Mesothelial cell of epicardium (in vitro differentiated cells): ENCODE results near the gene DSCAM. TPM values are rescaled to one million over a fixed set of nuclear protein-coding genes. Genes with fewer than 3 reads are reported as not detected.

Experiments
- DNase-seq, 2 experiments: peaks; one replicate each; pipeline ENCODE4 v3.0.0; 2021; ENCODE audit warnings: low spot score in 2 of 2; ENCODE audit not compliant: unreplicated experiment in 2 of 2
- H3K27ac Mint-ChIP-seq: 2 replicates; pipeline ENCODE4 v1.8.0; 2021; ENCODE audit warnings: mixed read lengths
- H3K27me3 Mint-ChIP-seq: 2 replicates; pipeline ENCODE4 v1.8.0; 2021; ENCODE audit warnings: low read depth, mixed read lengths
- H3K36me3 Mint-ChIP-seq: 2 replicates; pipeline ENCODE4 v1.8.0; 2021; ENCODE audit warnings: mixed read lengths
- H3K4me1 Mint-ChIP-seq: 2 replicates; pipeline ENCODE4 v1.8.0; 2021; ENCODE audit warnings: mixed read lengths
- H3K4me3 Mint-ChIP-seq: 2 replicates; pipeline ENCODE4 v1.8.0; 2021; ENCODE audit warnings: mild to moderate bottlenecking, moderate library complexity, mixed read lengths
- H3K9me3 Mint-ChIP-seq: 2 replicates; pipeline ENCODE4 v1.8.0; 2021; ENCODE audit warnings: mixed read lengths
- CTCF ChIP-seq: fragments of 200-600 bp; sonication (generic); IDR thresholded peaks from one replicate; pipeline ENCODE4 v1.5.0; 2021; ENCODE audit warnings: antibody characterized with exemption; ENCODE audit not compliant: unreplicated experiment
- total RNA-seq: library from RNA; stranded (reverse); gene quantifications from 3 replicates; pipeline ENCODE4 v1.2.1, GENCODE V29; 2021

DSCAM gene
- total RNA-seq, 1 donor from 2014 or later: not detected

GRCh38 chr21:40534886-40535285 lies 312.1 kb downstream of the DSCAM start:
- no peak for TF ChIP-seq CTCF
- Mint-ChIP-seq H3K36me3 (no peaks in the 10 kb centered on the region), H3K4me1 (no peaks in the 10 kb centered on the region), H3K27ac (no peak overlapping the region), H3K27me3 (peaks cover 3% of the 10 kb centered on the region), H3K9me3 (peaks cover 4% of the 10 kb centered on the region), H3K4me3 (no peak overlapping the region)
- no peak for DNase-seq

- no peak for DNase-seq
- TF ChIP-seq CTCF: no peak
- Mint-ChIP-seq H3K4me1 (no peaks in the 10 kb centered on the region), H3K9me3 (peaks cover 15% of the 10 kb centered on the region), H3K27me3 (peaks cover 3% of the 10 kb centered on the region), H3K36me3 (no peaks in the 10 kb centered on the region), H3K4me3 (no peak overlapping the region), H3K27ac (no peak overlapping the region)
These were observed 315.4 kb downstream of the DSCAM start for GRCh38 chr21:40531431-40532110.

- Mint-ChIP-seq H3K4me1 (no peaks in the 10 kb centered on the region), H3K9me3 (peaks cover 15% of the 10 kb centered on the region), H3K4me3 (no peak overlapping the region), H3K27me3 (peaks cover 3% of the 10 kb centered on the region), H3K36me3 (no peaks in the 10 kb centered on the region), H3K27ac (no peak overlapping the region)
- no peak for TF ChIP-seq CTCF
- no peak for DNase-seq
These were observed 315.9 kb downstream of the DSCAM start for GRCh38 chr21:40531016-40531415.

- Mint-ChIP-seq H3K4me1 (peaks cover 3% of the 10 kb centered on the region), H3K4me3 (no peak overlapping the region), H3K9me3 (no peaks in the 10 kb centered on the region), H3K27me3 (no peaks in the 10 kb centered on the region), H3K27ac (no peak overlapping the region), H3K36me3 (no peaks in the 10 kb centered on the region)
- no peak for DNase-seq
- no peak for TF ChIP-seq CTCF
These were observed 329.3 kb downstream of the DSCAM start for GRCh38 chr21:40517646-40518045.

- peaks cover 3% of the 10 kb centered on the region for H3K4me1 Mint-ChIP-seq
- no peak overlapping the region for H3K27ac Mint-ChIP-seq
- no peak overlapping the region for H3K4me3 Mint-ChIP-seq
These were observed 330.6 kb downstream of the DSCAM start for GRCh38 chr21:40516335-40516734.

More at GRCh38 chr21:40516335-40516734, 330.6 kb downstream of the DSCAM start:
- Mint-ChIP-seq H3K36me3 (no peaks in the 10 kb centered on the region), H3K9me3 (no peaks in the 10 kb centered on the region), H3K27me3 (no peaks in the 10 kb centered on the region)
- no peak for TF ChIP-seq CTCF
- DNase-seq: no peak
